Spleen (tissue), 7 donors: ENCODE results near the gene DOCK6.

ENCODE experiments used
- CTCF ChIP-seq, 11 experiments: fragments of 200-600 bp in 7 of 11; fragments of 450-650 bp in 4 of 11; sonication (generic) in 4 of 11; IDR thresholded peaks in 8 of 11; conservative IDR thresholded peaks in 3 of 11; 1 replicate in 7 of 11; 2 replicates in 4 of 11; pipeline versions ENCODE4 v1.4.0 to v1.8.0; 2016 to 2021; ENCODE audit warnings: antibody characterized with exemption in 11 of 11, inconsistent platforms in 4 of 11, mild to moderate bottlenecking in 1 of 11
- POLR2A ChIP-seq, 3 donors: fragments of 450-650 bp; IDR thresholded peaks; one replicate each; pipeline ENCODE4 v1.5.1; 2017; ENCODE audit warnings: antibody characterized with exemption in 3 of 3, mild to moderate bottlenecking in 1 of 3
- POLR2AphosphoS5 ChIP-seq, 3 donors: sonication (generic); formaldehyde crosslinking; IDR thresholded peaks; one replicate each; pipeline ENCODE4 v1.5.1; 2017; ENCODE audit warnings: antibody characterized with exemption in 3 of 3
- donor health status: DM: no; HTN: no; CAD: no; lungs with moderate emphysema.
- donor health status: DM: no; HTN: no; CAD: no.
- donor health status: DM: no; HTN: no; CAD: no.

GRCh38 chr19:11234486-11235075 is 27.7 kb downstream of the DOCK6 start:
- TF ChIP-seq POLR2A (IDR thresholded peaks at IDR 0.05) (no peak), CTCF (IDR thresholded peaks at IDR 0.05 in 8 of 11, conservative IDR thresholded peaks at IDR 0.05 in 3 of 11) (no peak), POLR2AphosphoS5 (IDR thresholded peaks at IDR 0.05) (no peak)
